HG03457 (cell line): ENCODE results near the gene ADAT1.
"Not testable (repeated sequence)": the region's sequence is repeated elsewhere in the genome, so short reads cannot be mapped to it uniquely, and the experiment has no call there.

ENCODE experiments used
- ATAC-seq: cut with Tn5 transposase; IDR thresholded peaks from one replicate; pipeline ENCODE4 v1.9.1; 2021; ENCODE audit warnings: moderate number of reproducible peaks; ENCODE audit not compliant: unreplicated experiment

The ADAT1 gene

DNA sequence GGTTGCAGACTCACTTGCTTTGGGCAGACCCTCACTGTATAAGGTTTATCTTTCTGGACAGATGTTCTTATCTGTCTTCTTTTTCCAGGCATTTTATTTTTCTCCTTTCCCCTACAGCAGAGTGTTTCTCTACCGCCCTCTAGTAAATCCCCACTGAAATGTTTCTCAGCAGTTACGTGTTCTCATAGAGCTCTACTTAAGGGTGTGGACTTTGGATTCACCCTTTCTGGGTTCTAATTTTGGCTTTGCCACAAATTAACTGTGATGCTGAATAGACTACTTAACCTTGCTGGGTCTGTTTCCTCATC is 2.0 kb downstream of the ADAT1 start:
- ATAC-seq, result no peak

DNA sequence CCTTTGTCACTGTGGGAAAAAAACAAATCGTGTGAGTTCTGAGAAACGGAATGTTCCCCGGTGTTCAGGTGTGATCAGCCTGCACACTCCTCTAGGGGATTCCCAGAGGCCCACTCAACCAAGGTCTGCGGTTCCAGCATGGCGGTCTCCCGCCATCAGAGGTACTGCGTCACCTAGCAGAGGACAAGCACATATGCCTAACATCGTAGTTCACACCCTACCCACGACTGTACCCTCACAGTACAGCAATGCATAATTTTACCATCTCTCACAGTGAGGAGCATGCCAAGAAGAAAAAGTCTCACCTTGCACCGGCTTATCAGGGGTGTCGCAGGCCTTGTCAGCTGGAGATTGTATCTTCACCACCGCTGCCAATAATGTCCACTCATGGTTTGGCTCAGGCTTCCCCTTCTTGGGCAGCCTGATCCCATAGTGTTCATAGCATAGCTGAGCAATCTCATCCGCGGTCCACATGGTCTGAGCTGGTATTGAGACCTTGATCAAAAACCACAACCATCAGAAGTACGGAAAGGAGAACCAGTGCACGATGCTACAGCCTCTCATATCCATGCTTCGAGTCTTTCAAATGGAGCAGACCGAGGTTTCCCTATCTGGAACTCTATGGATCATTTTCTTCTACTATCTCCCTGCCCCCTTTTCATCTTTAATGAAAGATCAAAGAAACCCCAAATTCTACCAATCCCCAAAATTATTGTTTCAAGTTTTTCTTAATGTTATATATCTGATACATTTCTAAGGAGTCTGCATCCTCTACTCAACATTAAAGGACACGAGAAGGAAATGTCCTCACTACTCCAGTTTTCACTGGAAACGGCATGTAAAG is 2.5 kb downstream of the ADAT1 start:
- no peak for ATAC-seq

DNA sequence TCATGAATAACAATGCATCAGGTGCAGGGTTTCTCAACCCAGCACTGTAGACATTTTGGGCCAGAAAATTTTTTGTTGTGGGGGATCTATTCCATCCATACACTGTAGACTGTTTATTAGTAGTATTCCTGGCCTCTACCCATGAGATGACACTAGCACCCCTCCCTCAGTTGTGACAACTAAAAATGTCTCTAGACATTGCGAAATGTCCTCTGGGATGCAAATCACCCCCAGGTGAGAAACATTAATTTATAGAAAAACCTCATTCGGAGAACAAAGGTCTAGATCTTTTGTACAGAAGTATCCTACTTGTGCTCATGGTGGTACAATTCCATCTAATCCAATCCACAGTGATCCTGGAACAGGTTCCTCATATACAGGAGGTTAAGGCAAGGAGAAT is 4.3 kb downstream of the ADAT1 start:
- ATAC-seq, result no peak

DNA sequence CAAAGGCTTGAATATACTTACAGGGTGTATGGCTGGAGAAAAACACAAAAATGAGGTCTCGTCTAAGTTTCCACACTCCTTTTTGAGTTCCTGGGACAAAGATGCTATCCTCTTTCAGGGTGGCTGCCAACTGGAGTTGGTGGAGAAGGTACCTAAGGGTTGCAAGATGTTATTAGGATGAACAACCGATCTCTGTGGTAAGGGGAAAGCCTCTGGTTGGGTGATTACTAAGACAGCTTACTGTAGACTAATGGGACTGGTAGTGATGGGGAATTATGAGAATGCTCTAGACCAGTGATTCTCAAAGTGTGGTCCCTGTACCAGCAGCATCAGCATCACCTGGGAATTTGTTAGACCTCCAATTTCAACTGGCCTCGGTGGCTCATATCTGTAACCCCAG is 6.0 kb downstream of the ADAT1 start:
- no peak for ATAC-seq

DNA sequence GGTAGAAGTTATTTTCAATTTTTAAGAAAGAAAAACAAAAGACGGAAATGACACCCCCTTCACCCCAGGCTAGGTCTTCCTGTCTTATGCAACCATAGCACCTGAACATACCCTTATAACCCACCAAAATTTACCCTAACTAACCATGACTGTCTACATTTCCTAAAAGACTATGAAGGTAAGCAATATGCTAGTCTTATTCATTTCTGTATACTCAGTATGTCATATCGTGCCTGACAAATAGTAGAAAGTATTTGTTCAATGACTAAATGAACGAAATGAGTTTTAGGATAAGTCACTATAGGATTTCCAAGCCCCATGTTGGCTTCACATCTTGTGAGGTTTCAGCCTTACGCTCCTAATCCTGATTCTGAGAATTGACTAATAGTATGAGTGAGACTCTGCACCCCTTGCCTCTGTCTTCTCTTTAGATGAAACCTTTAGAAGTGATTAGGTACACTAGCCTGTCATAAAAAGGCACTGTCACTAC is 6.5 kb downstream of the ADAT1 start:
- no peak for ATAC-seq

DNA sequence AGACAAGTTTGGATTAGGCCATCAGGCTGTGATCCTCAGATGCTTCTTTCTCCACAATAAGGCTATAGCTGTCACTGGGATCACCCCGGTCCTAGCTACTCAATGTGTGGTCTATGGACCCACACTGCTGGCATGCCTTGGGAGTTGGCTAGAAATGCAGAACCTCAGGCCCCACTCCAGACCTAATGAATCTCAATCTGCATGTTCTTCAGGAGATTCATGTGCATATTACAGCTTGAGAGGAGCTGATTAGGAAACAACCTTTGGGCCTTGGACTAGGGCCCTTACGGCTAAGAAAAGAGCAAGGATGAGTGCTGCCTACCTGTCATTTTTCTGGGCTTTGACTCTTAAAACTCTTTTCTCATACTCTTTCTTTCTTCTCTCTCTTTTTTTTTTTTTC is 7.5 kb downstream of the ADAT1 start:
- ATAC-seq, result no peak

DNA sequence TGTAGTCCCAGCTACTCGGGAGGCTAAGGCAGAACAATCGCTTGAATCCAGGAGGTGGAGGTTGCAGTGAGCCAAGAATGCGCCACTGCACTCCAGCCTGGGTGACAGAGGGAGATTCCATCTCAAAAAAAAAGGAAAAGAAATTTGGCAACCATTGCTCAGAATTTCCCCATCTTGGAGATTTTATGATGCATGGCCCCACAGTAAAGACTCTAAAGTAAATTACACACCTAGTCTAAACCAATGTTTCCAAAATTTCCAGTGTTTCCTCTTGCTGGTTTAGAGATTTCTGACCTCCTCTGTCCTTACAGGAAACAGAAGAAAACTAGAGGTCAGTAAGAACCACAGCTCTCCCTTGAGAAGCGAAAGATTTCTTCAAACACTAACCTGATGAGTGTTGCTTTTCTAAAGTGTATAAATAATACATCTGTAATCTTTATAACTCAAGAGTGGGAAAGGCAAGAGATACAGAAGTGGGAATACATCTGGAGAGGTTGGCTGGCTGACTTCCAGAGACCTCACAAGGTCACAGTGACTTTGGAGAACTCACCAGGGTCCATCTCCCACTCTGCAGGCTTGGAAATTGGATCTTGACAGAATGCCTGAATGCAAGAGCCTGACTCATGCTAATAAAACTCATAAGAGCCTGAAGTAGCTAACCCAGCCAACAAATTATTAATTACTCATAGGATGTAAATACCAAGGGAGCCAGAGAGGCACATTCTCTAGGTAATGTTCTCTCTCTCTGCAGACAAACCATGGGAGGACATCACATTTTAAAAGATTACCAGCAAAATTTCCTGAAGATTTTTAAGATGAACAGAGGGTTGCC is 8.8 kb downstream of the ADAT1 start:
- ATAC-seq, result no peak

DNA sequence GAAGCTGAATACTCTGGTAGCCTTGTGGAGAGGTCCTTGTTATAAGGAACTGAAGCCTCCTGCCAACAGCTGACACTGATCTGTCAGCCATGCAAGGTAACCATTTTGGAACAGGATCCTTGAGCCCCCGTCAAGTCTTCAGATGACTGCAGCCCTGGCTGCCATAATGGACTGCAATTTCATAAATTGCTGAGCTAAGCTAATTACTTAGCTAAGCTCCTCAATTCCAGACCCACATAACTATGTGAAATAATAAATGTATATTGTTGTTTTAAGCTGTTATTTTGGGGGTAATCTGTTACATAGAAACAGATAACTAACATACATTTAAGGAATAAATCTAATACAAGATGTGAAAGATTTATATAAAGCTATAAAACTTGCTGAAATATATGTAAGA is 16.6 kb downstream of the ADAT1 start:
- ATAC-seq, result no peak

DNA sequence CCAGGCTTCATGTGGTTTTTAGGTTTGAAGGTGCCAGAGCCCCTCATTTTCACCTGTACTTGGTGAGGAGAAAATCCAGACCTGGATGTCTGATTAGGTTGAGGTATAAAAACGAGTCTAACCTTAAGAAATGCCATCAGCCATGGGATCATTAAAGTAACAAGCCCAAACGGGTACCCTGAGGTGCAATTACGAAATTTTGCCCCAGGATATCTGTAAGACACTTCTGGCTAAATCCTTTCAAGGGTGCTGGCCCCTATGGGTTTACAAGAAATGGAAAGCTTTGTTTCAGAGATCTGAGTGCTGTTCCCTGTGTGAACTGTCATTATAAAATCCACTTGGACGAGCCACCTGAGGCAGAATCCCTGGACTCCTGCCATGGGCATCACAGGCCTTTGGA is 19.8 kb downstream of the ADAT1 start:
- no peak for ATAC-seq

DNA sequence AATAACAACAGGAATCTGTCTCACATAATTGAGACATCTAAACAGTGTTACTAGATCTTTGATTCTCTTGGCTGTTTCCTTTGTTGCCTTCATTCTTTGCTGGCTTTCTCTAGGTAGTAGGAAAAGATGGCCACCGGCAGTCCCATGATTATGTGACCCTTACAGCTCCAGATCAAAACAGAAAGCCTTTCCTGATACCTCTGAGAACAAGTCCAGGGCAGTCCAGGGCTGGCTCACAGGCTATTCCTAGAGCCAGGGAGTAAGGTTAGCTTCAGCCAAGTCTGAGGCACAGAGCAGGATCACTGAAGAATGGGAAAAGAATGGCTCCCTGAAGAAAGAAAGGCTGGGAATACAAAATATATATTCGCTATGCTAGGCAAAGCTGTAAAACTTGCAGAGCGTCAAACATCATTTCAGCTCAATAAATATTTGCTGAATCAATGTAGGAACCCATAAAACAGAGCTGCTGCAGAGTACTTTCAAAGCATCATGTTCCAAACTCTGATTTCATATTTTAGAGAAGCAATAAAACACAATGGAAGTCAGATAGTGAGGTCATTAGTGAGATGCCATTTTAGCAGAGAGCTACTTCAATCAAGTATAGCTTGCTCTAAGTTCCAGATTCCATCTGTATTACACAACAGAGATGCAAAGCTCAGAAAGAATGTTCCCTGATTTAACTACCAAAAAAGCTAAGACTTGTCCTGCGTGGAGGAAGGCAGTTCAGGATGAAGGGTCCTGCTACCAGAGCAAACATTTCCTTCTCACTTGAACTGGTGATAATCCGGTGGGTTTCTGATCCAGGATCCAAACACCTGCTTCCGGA is 23.4 kb downstream of the ADAT1 start:
- ATAC-seq, result no peak

DNA sequence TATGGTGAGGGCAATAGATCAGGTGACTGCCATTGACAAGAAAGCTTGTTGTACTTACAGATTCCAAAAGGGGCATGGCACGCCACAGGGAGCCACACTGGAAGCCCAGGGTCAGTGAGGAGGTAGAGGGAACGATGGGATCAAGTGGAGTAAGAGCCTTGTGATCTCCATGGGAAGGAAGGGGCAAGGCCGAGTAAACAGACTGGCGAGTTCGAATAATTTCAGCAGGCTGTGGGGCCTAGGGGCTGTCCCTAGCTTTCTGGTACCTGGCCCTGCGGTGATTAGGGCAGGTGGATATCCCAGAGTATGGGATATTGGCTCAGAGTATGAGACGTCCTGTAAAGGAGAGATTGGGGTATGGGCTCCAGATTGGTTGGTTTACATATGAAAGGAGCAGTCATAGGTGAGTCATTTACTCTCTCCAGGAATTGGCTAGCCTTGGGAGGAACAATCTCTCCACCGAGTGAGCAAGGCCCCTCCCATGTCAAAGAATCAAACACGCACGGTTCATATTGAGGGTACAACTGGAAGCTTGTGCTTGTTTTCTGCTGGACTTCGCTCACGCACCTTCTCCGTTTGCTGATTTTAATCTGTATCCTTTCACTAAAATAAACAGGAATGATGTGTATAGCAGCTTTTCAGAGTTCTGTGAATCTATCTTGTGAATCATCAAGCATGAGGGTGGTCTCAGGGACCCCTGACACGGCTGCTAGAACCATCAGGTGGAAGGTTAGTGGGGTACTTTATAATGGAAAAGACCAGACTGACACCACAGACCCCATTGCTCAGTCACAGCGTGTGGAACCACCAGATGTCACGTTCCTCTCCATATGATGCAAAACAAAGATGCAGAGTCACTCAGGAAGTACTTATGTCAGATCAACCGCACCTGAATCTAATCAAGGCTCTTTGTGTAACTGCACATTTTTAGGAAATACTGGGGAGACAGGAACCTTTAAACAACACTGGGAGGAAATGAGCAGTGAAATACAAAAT is 29.0 kb downstream of the ADAT1 start:
- no peak for ATAC-seq

DNA sequence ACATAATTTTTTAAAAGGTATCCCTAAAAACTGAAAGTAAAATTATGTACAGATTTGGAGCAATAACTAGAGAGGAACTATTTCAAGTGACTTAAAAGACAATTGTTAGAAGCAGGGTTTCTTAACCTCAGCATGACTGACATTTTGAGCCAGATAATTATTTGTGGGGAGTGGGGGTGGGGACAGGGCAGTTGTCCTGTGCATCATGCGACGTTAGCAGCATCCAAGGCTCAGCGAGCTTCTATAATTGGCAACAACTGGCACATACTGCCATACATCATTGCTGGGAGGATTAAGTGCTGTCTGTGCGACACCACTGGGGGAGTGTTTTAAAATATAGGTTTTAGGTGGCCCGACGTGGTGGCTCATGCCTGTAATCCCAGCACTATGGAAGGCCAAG is 29.8 kb downstream of the ADAT1 start:
- no peak for ATAC-seq

DNA sequence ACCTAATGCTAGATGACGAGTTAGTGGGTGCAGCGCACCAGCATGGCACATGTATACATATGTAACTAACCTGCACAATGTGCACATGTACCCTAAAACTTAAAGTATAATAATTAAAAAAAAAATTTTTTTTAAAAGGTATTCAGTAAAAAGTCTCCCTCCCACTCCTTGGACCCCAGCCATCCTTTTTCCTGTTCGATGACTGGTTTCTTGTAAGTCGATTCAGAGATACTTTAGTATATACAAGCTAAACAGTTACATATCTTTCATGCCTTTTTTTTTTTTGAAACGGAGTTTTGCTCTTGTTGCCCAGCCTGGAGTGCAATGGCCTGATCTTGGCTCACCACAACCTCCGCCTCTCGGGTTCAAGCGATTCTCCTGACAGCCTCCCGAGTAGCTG is 31.2 kb downstream of the ADAT1 start:
- ATAC-seq, result not testable (repeated sequence)

DNA sequence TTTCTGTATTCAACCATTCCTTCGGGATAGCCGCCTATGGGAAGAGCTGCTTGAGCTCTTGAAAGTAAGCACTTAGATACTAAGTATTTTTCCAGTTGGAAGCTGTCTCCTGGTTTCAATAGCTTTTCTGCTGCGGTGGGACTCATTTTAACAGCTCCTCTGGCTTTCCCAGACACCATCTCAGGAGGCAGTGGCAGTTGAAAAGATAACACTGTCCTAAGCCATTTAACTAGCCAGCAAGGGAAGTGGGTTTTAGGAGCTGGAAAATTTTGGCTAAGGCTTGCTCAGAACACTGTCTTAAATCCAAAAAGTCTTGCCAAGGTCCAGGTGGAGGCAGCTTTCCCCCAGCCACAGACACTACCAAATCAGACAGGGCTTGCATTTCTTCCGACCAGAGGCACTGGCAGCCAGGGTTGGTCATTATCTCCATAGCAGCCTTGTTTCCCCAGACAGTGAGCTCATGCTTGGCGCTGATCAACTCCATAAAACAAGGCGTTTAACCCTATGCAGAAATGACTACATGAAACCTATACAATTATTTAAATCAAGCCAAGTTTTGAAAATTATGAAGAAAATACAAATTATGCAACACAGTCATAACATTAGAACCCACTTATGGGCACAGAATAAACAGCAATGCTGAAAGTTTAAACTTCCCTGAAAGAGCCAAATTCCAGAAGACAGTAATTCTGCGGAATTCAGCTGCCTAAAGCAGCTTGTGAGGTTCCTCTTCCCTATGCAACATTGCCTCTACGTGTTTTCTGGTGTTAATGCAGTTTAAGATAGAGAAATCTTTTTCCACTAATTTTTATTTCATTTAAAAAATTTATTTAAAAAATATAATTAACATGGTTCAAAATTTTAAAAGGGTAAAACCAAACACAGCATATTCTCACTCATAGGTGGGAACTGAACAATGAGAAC is 31.9 kb downstream of the ADAT1 start:
- no peak for ATAC-seq

DNA sequence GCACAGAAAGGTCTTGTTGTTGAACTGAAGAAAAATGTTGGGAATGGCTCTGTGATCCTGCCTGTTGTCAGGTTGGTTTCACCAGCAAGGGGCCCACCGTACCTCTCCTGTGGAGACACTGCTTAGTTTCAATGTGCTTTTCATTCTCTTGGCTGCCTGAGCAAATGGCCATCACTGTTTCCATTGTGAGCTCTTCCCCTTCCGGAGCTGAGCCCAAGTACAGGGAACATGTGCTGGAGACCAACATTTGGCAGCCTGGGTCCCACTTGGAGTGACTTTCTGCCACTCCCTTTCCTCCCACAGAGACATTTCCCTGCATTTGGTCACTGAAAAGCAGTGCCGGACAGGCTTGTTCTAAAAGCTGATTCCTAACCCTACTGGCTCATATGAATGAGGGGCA is 33.8 kb downstream of the ADAT1 start:
- ATAC-seq, result no peak

DNA sequence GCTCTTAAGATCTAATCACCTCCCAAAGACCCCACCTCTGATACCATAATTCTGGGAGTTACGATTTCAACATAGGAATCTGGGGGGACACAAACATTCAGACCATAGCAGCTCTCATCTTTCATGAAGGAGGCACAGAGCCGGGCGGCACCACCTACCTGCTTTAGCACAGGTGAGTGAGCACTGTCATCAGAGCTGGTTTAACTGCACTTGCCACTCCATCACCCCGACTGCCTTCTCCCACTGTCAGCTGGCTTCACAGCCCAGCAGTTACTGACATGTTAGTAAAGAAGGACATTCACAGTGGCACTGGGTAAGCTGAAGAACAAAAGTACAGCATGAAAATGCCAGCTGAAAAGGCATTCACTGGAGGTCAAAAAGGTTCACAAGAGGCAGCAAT is 34.4 kb downstream of the ADAT1 start:
- ATAC-seq, result no peak

DNA sequence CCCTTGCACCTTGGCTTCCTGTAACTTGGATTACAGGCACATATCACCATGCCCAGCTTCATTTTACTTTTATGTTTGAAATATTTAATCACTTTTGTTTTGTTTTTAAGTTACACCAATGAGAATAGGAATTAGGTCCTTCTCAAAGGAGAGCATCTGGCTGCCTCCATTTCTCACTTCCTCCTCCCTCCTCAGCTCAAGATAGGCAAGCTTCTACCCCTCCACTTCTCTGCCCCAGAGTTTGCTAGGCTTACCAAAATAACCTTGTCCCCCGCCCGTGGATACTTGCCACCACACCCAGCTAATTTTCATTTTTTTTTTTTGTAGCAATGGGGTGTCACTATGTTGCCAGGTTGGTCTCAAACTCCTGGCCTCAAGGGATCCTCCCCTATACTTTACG is 39.0 kb downstream of the ADAT1 start:
- ATAC-seq, result no peak

DNA sequence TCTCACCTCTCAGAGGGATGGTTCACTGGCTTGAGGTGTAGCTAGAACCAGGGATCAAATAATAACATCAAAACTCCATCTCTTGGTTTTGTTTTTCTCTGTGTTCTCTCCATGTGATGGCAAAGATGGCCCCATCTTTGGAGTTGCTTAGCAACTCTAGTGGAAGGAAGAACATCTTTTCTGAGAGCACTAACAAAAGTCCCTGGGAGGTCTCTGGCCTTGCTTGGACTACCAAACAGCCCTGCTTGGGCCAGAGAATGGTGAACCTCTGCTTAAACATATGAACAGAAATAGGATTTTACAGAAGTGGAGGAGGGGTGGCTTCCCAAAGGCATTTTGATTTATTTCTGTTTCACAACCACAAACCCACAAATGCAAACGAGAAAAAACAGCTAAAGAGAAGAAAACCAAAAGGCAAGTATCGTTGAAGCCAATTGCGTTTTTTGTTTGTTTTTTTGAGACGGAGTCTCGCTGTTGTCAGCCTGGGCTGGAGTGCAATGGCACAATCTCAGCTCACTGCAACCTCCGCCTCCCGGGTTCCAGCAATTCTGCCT is 43.7 kb downstream of the ADAT1 start:
- ATAC-seq, result no peak

DNA sequence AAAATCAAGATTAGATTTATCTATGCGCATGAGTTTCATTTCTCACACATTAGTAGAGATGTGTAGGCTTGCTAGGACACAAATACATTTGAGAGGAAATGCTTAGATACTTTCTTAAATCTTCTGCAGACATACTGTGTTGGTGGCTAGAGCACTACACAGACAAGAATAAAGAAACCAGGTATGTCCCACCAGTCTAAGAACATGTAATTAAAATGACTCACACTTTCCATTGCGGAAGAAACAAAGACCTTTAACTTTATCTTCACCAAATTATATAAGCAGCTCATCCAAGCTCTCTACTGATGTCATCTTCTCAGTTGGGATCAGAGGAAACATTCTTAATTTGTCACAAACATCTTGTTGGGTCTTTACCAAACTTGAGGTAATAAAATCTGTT is 44.4 kb downstream of the ADAT1 start:
- no peak for ATAC-seq
